ENCODE measurements around the gene CDH2. TPM values are rescaled to one million over a fixed set of nuclear protein-coding genes. Genes with fewer than 3 reads are reported as not detected.
"Not testable (repeated sequence)": the region's sequence is repeated elsewhere in the genome, so short reads cannot be mapped to it uniquely, and the experiment has no call there.

CDH2 gene
- total RNA-seq, 1 donor from 2014 or later: 0.05 TPM

- intact Hi-C loops (cut with micrococcal nuclease): no loop called here
Measured at GRCh38 chr18:27922780-27923179, 254.2 kb downstream of the CDH2 start.

- intact Hi-C loops (cut with micrococcal nuclease): no loop called here
Measured at GRCh38 chr18:27921904-27922751, 254.8 kb downstream of the CDH2 start.

- intact Hi-C loops (cut with micrococcal nuclease): no loop called here
Measured at GRCh38 chr18:27921392-27921791, 255.5 kb downstream of the CDH2 start.

GRCh38 chr18:27920836-27921235, 256.1 kb downstream of the CDH2 start:
- intact Hi-C loops (cut with micrococcal nuclease): no loop called here

- intact Hi-C loops (cut with micrococcal nuclease): not testable (repeated sequence)
Measured at GRCh38 chr18:27906189-27906588, 270.7 kb downstream of the CDH2 start.

- intact Hi-C loops (cut with micrococcal nuclease): no loop called here
Measured at GRCh38 chr18:27903906-27904305, 273.0 kb downstream of the CDH2 start.

GRCh38 chr18:27901424-27902226, 275.3 kb downstream of the CDH2 start:
- intact Hi-C loops (cut with micrococcal nuclease): no loop called here
